Activated CD8-positive, alpha-beta memory T cell treated with anti-CD3 and anti-CD28 coated beads, Interleukin-2, amount 50 U/mL, for 1 hour (primary cell): ENCODE data around the gene CIAO2B.

Experiments
- DNase-seq: peaks from one replicate; pipeline ENCODE4 v3.0.0-alpha.2; 2020; ENCODE audit errors: extremely low read depth

Gene CIAO2B

DNA sequence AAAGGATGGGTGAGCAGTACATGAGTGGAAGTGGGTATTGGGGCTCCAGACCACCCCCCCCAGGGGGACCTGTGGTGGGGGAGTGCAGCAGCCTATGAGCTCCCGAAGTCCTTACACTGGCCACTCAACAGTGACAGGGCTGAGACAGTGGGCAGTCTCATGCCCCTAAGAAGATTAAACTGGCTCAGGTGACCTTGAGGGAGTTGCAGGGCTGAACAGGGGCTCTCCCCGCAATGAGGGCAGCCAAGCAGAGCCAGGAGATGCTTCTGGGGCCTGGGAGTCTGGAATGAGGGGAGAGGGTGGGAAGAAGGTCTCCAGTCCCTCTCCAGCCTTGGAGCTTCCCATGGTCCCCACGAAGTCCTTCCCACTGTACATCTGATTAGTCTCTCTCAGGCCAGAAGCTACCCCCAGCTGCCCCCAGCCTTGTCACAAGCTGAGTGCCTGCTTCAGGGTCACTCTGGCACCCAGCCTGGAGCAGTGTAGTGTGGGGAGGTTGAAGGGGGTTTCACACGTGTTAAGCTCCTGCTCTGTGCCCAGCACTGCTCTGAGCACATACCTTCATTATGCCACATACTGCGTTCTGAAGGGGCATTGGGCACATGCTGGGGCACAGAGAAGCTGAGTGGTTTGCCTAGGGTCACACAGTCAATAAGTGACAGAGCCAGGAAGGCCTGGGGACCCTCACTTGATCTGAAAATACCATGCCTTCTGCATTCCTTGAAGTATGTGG is 14.5 kb downstream of the CIAO2B start:
- DNase-seq: no peak

- no peak for DNase-seq
Measured at GRCh38 chr16:66918803-66919568, 15.2 kb downstream of the CIAO2B start, which contains the start of gene CDH16. Gene CDH16 (minus strand): TSS chr16:66918885. CDS start chr16:66918065, 820 bp downstream.

DNA sequence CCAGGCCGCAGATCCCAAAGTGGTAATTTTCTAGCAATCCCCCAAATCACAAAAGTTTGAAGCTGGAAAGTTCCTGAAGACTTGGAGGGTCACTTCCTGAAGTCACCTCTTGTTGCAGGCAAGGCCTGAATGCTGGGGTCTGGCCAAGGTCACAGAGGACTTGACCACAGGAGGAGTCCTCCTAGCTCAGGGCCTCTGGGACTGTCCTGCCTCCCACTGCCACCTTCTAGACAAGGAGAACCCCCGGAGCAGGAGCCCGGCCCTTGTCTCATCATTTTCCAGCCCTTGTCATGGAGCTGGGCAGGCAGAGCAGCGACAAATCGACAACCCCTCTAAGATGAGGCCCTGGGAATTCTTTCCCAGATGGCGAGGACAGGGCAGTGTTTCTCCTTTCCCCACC is 15.8 kb downstream of the CIAO2B start:
- no peak for DNase-seq

- no peak for DNase-seq
Measured at GRCh38 chr16:66917741-66918140, 16.5 kb downstream of the CIAO2B start.

GRCh38 chr16:66916518-66916917 is 17.7 kb downstream of the CIAO2B start:
- DNase-seq: no peak

GRCh38 chr16:66915041-66915440 is 19.2 kb downstream of the CIAO2B start:
- no peak for DNase-seq

- no peak for DNase-seq
Measured at GRCh38 chr16:66914541-66914940, 19.7 kb downstream of the CIAO2B start.

DNA sequence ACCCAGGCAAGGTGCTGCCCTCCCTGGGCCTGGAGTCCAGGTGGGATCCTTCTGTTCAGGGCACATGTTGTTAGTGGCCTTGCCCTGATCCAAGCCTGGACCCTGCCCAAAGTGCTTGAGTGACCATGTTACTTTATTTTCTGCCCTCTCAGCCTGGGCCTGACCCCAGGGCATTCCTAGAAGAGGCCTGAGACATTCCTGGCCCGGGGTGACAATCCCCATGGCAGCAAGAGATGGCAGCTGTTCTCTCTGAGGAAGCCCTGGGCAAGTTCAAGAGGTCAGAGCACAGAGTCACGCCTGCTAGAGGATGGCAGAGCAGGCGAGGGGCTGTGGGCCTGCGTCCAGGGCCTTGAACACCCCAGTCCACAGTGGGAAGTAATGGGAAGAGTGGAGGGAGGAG is 20.5 kb downstream of the CIAO2B start:
- no peak for DNase-seq

DNA sequence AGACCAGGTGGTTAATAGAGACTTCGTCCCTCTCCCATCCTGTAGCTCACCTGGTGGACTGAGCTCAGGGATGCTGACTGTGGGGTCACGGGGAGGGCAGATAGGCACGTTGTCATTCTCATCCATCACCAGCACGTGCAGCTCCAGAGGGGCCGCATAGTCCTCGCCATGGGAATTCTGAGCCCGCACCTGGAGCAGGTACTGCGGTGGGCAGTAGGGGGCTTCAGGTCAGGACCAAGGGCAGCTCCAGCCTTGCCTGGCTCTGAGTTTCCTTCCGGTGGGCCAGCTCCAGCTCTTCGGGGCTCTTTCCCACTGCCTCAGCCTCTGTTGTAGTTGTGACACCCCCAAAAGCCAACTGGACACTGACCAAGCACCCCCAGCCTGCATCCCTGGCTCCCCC is 21.1 kb downstream of the CIAO2B start:
- no peak for DNase-seq

- DNase-seq: no peak
Measured at GRCh38 chr16:66911801-66912200, 22.4 kb downstream of the CIAO2B start.

- no peak for DNase-seq
Measured at GRCh38 chr16:66911112-66911511, 23.1 kb downstream of the CIAO2B start.

GRCh38 chr16:66910175-66910940 is 23.8 kb downstream of the CIAO2B start:
- DNase-seq: no peak

DNA sequence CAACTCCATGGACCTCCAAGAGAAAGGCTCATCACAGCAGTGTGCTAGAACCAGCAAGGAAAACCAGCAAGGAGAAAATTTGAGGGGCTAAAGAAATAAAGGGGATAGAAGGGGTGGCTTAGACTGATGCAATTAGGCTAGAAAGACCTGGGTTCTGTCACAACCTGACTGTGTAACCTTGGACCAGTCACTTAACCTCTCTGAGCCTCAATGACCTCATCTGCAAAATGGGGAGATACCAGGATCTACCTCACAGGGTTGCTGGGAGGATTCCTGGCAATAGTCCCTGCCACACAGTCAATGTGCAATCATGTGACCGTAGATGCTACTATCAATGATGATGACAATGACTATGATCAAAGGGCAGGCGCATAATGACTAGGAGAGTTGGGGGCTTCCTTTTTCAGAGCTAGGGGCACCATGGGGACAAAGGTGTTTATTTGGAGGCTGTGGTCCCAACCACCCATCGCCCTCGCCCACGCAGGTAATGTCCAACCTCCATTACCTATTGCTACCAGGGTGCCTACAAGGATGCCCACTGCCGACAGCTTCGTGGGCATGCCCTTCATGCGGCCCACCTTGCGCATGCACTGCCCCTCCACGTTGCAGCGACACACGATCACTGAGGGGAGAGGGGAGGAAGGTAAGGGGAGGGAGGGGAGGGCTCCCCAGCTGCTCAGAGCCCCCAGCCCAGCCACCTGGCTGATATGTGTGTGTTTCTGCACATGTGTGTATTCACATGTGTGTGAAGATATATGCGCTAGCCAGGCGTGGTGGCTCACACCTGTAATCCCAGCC is 25.2 kb downstream of the CIAO2B start:
- no peak for DNase-seq

DNA sequence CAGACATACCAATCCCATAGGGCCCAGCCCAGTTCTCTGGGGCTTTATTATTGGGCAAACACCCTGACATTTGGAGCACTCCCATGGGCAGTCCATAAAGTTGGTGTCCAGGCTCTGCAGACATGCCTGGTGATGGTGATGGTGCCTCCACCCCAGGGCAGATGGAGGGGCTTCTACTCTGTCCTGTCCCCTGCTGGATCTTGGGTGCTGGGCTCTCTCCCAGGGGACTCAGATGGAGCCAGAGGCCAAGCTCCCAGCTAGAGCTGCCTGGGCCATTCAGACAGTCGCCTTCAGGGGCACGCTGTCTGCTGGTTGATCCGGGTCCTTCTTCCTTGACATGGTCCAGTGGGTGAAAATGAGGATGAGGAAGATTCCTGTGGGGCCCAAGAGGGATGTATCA is 26.1 kb downstream of the CIAO2B start:
- DNase-seq: no peak

- no peak for DNase-seq
Measured at GRCh38 chr16:66906916-66907836, 27.0 kb downstream of the CIAO2B start.

DNA sequence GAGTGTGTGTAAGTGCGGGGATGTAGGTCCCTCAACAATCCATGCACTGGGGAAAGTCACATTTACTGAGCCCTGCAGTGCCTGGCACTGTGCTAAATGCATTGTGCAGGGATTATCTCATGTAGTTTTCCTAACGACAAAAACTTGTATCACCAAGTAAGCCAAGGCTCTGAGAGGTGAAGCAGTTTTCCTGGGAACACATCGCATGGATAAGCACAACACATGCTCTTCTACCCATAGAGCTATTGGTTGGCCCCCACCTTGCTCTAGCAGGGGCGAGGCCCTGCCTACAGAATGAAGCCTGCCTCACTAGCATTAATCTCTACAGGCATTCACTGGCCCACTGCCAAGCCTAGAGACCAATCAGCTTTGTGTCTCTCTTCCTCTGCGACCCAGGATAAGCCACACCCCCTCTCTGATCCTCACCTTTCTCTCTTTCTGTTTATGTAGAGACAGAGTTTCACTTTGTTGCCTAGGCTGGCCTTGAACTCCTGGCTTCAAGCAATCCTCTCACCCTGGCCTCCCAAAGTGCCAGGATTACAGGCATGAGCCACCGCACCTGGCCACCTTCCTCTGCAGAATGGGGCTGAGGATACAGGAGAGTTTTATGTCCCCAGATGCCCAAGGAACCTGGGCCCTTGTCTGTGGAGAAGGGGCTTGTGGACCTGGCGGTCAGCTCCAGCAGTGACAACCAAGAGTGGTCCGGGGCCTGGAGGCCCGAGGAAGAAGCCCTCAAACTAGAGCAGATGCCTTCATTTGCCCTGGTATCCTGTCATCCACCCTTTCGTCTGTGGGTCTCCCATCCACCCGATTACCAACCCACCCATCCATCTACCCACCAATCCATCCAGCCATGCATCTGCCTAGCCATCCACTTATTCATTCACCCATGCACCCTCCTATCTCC is 28.3 kb downstream of the CIAO2B start:
- no peak for DNase-seq

GRCh38 chr16:66904846-66905632 is 29.2 kb downstream of the CIAO2B start:
- no peak for DNase-seq

- no peak for DNase-seq
Measured at GRCh38 chr16:66904428-66904845, 29.8 kb downstream of the CIAO2B start.
